Measurements from ENCODE around the gene TTK.

The TTK gene

DNA sequence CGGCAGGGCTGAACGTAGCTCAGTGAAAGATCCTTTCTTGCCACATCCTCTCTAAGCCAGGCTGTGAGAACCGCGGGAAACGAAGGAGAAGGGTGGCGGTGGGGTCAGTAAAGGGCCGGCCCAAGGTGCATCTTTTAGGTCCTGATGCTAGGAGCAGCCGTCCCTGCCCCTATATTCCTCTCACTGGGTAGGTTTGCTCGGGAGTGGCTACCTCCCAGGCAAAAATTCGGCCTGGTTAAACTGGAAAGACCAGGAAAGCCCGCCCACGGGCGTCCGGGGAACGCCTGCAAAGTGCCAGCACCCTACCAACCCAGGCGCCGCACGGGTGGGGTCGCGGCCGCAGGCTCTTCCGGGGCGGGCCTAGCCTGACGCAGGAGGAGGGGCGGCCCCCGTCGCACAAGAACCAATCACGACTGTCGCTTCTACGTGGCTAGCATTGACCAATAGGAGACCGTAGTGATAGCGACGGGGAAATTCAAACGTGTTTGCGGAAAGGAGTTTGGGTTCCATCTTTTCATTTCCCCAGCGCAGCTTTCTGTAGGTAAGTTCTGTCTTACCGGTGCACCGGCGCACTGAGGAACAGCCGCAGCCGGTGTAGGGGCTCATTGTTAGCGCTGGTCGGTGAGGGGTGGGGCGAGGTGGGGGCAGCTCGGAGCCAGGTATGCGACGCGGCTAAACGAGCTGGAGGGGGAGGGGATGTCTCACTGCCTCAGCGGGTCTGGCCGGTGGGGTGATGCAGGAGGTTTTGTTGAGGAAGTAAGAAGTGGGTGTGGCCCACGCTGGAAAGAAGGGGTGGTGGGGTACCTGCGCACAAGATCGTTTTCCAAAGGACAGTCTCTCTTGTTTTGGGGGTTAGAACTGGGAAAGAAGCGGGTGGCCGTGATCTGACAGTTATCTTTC, at the start of gene TTK:
TTK (plus strand) TSS at position 477 of the 900 bp plus-strand sequence. CDS start 1,195 bp downstream, outside the sequence.
- peak; percentile 89 for DNase-seq

DNA sequence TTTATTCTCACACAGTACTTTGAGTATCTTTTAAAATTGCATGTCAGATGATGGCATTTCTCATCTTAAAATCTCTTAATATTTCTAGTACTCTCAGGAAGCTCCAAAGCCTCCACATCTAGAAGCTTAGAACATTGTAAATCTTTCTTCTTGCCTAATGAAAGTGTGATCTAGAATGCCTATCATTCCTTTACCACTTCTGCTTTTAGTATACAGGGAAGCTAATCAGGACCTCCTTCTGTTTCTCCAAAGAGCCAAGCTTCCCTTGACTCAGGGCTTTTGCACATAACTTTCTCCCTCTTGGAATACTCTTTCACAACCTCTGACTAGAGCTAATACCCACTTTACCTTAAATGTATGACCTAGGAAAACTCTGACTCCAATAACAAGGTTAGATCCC, 49.6 kb upstream of the TTK start:
- DNase-seq: no peak

DNA sequence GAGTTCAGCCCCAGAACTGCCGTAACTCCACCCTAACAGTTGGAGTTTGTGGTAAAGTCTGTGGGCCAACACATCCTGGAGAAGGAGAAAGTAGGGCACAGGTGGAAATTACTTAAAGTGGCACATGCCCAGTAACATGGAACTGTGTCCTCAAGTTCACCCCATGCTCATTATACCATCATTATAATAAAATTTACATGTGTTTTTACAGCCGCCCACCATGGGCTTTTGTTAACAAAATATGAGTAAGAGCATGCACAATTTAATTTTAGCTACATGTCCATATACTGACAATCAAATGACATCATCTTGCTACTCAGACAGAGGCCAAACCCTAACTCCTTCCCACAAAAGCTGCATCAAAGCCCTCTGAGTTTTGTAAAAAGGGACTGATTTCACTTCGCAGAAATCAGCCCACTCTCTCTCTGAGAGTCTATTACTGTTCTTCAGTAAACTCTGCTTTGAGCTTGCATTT, 39.8 kb upstream of the TTK start:
- DNase-seq: no peak

DNA sequence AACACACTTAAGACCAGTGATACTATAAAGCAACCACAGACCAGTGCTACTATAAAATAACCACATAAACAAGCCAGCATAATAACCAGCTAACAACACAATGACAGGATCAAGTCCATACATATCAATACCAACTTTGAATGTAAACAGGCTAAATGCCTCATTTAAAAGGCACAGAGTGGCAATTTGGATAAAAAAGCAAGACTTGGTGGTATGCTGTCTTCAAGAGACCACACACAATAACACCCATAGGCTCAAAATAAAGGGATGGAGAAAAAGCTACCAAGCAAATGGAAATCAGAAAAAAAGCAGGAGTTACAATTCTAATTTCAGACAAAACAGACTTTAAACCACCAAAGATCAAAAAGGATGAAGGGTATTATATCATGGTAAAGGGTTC, 37.3 kb upstream of the TTK start:
- no peak for DNase-seq

DNA sequence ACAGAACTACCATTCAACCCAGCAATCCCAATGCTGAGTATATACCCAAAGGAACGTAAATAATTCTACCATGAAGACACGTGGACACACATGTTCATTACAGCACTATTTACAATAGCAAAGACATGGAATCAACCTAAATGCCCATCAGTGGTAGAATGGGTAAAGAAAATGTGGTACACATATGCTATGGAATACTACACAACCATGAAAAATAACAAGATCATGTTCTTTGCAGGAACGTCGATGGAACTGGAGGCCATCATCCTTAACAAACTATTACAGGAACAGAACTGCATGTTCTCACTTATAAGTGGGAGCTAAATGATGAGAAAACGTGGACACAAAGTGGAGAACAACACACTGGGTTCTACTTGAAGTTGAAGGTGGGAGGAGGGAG, 34.7 kb upstream of the TTK start:
- DNase-seq: no peak

DNA sequence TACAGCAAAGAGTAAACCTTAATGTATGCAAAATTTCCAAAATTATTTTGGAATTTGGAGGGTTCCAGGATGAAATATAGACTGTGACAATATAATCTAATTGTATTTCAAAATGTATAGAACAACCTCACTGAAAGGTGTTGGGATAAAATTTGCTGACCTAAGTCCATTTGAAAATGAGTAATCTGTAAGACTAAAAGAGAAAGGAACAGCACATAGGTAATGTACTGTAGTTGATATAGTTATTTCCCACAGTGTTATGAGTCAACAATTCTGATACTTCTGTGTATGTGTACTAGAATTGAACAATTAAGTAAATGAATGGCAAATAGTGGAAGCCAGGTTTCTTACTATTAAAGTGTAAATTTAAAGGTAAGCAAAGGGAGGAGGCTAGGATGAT, 33.3 kb upstream of the TTK start:
- no peak for DNase-seq

DNA sequence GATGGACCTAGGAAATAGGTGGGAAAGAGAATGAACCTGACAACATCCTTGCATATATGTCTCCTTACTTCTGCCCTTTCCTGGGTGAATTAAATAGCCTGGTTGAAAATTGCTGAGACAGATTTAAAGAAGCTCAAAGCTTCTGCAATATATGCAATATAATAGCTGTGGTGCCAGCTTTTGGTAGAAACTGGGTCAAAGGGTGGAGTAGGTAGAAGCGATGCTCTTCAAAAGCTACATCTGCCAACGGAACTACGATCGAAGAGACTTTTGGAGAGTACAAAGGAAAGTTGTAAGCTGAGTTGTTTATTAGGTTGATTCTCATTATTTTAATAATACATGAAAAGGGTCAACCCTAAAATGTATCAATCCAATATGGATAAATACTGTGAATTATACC, 22.8 kb upstream of the TTK start:
- DNase-seq: no peak

DNA sequence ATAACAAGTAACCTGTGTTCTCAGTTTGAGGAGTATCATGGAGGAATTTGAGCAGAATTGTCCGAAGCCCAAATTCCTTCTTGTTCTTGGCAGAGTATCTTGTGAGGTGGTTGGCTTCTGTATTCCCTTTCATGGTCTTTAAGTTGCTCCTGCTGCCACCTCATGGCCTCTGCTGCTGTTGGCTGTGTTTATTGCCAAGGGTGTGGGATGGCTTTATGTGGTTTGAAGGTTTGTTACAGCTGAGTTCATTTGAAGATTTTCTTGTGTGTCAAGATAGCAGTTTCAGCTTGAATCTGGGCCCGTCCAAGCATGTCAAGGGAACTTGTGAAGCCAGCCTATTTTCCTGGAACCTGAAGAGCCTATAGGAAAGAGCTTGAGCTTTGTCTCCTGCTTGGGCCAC, 20.2 kb upstream of the TTK start:
- DNase-seq: peak; percentile 57

DNA sequence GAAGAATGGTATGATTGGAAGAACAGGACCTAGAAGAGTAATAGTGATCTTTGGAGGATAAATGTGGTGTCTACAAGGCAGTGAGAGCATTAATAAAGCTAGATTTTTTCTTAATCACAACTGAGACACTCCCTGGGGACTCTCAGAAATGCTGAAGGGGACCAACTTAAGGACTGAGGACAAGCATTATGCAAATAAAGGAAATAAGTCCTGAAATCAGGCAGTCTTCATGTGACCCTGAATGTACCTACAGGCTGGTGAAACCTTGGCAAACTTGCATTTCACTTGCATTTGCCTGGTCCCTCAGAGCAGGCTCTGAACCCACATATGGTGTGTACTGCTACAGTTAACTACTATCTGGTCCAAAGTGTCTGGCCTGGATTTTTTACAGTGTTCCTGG, 19.3 kb upstream of the TTK start:
- no peak for DNase-seq

DNA sequence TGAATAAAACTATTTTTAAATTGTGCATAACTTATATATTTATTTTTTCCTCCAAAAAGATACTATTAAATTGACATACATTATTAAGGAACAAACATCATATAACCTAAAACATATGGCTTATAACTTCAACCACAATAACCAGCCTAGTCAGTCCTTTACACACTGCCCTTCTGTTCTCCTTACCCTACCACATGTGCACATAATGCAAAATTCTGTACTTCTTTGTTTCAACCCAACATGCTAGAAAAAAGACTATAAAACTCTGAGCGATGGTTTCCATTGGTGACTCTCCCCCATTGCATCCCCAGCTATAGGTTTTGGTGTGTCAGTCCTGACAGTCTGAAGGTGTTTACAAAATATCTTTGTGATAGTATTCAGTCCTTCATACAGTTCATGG, 14.8 kb upstream of the TTK start:
- DNase-seq: no peak

DNA sequence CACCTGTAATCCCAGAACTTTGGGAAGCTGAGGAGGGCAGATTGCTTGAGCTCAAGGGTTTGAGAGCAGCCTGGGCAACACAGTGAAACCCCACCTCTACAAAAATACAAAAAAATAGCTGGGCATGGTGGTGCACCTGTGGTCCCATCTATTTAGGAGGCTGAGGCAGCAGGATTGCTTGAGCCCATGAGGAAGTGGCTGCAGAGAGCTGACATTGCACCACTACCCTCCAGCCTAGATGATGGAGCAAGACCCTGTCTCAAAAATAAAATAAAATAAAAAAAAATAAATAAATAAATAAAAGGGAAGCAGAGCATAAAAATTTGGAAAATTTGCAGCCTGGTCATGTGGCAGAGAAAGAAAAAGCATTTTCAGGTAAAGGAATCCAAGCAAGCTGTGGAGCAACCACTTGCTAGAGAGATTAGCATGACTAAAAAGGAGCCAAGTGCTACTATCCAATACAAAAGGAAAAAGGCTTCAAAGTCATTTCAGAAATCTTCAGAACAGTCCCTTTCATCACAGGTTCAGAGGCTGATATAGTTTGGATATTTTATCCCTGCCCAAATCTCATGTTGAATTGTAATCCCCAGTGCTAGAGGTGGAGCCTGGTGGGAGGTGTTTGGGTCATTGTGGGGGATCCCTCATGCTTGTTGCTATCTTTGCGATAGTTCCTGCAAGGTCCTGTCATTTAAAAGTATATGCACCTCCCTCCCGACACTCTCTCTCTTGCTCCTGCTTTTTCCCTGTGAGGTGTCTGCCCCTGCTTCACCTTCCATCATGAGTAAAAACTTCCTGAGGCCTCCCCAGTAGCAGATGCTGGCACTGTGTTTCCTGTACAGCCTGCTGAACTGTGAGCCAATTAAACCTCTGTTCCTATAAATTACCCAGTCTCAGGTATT, 11.2 kb upstream of the TTK start:
- DNase-seq: no peak

DNA sequence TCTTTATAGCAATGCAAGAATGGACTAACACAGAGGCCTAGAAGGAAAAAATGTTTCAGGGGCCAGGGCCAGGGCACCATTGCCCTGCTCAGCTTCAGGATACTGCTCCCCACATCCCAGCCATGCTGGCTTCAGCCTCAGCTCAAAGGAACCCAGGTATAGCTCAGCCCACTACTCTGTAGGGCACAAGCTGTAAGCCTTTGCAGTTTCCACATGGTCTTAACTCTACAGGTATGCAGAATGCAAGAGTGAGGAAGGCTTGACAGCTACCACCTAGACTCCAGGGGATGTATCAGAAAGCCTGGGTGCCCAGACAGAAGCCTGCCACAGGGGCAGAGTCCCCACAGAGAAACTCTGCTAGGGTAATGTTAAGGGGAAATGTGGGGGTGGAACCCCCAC, 10.5 kb upstream of the TTK start:
- no peak for DNase-seq

DNA sequence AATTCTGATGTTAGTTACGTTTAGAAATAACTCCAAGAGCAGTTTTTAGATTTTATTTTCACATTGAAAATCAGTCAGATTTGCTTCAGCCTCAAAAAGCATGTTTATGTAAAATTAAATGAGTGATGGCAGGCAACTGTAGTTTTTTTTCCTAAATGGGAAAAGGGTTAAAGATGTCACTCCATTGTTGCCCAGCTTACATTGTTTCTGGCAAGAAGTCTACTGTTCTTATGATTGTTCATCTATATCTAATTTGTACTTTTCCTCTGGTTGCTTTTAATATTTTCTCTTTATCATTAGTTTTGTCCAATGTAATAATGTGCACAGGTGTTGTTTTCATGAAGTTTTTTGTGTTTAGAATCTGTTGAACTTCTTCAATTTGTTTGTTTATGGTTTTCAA, 6.7 kb upstream of the TTK start:
- DNase-seq: no peak

DNA sequence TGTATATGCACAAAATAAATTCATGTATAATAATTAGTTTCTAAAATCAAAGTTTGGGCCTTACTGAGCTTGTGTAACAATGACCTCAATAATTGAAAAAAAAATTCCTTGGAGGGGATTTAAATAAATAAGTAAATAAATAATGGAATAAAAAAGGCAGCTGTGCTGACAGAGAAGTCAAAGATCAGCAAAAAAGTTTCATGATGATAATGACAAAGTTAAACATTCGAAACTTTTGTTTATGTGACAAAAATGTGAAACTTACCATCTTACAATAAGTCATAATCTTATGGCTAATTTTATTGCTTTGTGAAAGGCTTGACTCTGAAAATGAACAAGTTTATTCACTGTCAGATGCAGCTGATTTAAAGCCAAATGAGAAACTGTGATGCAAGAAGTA, 3.1 kb upstream of the TTK start:
- no peak for DNase-seq

DNA sequence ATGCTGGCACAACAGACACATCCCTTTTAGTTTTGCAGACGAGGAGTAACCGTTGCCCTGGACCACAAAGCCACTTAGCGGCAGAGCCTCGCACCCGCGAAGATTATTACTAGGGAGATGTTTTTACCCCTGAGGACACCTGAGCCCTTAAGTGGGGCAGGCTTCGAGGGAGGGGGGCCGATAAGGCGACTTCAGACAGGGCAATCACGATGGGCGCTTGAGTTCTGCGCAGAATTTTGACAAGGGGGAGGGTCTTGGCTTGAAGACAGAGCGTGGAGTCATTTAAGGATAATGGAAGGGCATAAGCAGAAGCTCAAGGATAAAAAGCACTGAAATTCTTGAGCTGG, 650 bp upstream of the TTK start:
- DNase-seq: peak; percentile 19

DNA sequence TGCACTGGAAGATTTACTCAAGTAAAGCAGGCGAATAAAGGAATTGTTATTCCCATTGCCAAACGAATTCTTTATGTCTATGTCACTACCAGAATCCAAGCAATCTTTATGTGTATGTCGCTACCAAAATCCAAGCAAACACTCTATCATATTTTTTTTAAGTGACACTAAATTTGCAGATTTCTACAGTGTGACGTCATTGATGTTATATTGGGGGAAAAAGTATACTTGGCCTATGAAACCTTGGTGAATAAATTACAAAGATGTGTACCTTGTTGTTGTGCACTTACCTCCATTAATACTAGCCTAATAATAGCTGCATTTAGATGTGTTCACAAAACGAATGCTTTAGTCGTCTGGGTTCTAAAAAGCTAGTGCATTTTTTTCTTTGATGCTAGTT, 957 bp downstream of the TTK start:
- DNase-seq: no peak

DNA sequence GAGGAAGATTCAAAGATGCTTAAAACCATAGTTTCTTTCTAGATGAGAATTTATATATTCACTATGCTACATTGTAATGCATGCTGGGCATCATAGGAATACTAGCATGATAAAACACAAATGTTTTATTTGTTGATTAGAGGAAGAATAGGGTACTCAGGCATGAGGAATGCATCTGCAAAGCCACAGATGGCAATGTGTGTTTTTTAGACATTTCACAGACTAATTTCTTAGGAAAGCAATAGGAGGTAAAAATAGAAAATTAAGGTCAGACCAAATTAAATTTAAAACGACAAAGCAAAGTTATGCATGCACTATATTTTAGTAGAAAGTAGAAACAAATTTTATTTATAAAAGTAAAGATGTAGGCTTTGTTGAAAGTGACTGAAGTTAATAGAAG, 2.1 kb downstream of the TTK start:
- no peak for DNase-seq

DNA sequence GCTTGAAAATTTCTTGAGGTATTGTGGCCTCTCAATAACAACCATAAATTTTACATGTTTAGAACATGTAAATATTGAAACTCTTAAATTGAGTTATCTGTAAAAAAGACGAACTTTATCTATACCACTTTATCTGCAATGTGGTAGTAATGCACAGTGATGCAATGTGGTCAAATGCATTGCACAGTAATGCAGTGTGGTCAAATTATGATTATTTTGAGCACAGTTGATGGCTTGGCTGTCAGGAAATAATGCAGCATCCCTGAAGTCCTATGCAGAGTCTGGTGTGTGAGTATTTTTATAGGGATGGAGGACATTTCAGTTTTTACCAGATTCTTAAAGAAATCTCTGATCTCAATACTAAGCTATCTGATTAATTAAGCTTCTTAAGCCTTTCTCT, 5.1 kb downstream of the TTK start:
- no peak for DNase-seq

DNA sequence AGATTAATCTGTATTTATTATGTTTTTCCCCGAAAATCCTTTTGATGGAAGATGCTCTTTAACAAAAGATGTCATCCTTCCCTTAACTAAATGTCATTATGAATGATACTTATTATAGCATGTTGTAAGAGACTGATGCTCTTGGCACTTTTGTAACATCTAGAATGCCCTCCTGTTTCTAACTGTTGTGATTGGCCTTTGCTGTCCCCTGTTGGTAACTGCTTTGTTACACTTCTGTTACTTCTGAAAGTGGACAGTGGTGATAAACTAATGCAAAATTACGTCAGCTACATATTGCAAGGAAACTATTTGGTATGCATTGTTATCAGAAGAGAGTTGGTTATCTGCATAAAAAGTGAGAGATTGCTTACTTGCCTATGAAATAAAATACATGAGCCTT, 5.8 kb downstream of the TTK start:
- no peak for DNase-seq

DNA sequence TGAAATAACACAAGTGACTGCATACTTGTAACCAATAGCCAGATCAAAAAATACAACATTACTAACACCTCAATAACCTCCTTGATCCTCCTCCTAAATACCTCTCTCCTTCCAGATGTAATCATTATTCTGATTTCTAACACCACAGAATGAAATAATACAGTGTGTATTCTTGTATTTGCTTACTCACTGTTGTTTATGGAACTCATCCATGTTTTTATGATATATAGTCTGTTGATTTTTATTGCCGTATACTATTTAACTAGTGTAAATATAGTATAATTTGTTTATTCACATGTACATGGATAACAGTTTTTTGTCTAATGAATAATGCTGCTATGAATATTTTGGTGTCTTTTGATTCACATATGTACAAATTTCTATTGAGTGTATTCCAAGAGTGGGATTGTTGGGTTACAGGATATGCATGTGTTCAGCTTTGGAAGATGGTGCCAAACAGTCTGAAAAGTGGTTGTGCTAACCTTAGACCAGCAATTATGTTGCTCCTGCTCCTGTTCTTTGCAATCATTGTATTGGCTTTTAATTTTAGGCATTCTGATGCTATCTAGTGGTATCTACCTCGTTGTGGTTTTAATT, 11.5 kb downstream of the TTK start:
- DNase-seq: no peak

DNA sequence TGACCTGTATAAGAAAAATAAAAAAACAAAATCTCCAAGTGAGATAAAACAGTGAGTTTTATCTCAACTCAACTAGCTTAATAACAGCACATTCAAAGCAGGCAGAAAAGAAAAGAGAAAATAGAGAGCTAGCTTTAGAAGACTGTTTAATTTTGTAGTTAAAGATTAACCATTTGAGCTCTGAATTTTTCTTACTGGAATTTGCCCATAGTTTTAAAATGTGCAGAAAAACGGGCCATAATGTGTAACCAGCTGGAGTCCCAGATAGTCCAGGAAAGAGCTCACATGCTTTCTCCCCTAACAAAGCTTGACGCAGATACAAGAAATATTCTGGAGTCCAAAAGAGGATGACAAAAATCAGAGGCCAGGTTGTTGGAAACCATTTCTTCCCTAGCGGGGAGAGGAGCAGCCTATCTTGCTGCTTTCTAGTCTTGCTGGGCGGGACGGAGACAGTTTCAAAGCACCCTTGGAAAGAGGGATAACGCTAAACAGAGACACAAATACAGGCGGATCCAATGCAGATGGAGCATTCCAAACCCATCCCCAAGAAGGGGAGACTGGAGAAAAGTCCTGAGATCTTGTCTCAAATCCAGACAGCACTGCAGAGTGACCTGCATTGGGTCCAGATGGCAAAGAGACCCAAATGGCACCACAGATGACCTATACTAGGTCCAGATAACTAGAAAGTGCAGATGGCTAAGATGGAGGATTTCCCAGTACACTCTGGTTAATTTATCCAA, 16.1 kb downstream of the TTK start:
- DNase-seq: no peak

DNA sequence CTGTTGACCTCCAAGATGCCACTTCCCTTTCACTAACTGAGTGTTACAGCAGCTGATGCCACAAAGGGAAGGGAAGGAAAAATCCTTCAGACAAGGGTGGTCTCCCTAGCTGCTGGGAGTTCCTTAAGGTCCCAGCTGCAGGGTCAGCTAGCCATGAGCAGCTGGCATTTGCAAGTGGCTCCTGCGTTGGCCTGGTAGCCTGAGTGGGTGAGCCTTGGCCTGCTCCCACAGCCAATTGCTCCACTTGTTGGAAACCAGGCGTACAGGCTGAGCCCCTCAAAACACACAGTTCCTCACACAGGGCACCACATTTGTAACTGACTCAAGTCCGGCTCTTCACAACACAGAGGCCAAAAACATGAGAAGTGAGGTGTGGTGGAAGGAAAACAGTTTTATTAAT, 16.7 kb downstream of the TTK start:
- DNase-seq: no peak

DNA sequence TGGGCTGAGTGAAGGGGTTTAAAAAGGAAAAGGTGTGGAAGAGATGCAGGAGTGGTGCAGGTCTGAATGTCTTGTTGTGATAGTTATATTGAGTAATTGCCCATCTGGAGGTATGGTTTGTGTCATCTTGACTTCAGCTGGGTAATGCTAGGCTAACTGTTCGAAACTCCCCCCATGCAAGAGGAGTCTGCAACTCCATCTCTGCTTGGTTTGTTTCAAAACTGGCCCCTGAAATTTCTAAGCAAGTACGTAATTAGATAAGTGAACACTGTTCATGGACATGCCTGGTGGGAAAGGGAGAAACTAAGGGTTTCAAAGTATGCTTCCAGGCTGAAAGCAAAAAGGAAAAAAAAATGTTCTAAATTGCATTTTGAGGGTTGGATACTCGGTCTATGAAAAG, 17.1 kb downstream of the TTK start:
- DNase-seq: no peak
